Neuron (in vitro differentiated cells): ENCODE measurements around the gene PRELID3B.

ENCODE experiments used
- H2AFZ ChIP-seq: one replicate; pipeline ENCODE4 v1.6.1; 2013; ENCODE audit warnings: low read depth, mild to moderate bottlenecking, inconsistent platforms, low read length, moderate library complexity
- H3K27me3 ChIP-seq: one replicate; pipeline ENCODE4 v1.6.1; 2013; ENCODE audit warnings: low read length; ENCODE audit not compliant: insufficient read depth
- H3K36me3 ChIP-seq: one replicate; pipeline ENCODE4 v1.6.1; 2013; ENCODE audit warnings: low read length; ENCODE audit not compliant: insufficient read depth
- H3K4me1 ChIP-seq: one replicate; pipeline ENCODE4 v1.6.1; 2013; ENCODE audit warnings: low read length; ENCODE audit not compliant: insufficient read depth
- H3K4me3 ChIP-seq: 2 replicates; pipeline ENCODE4 v1.5.1; 2013; ENCODE audit warnings: mild to moderate bottlenecking, low read length, moderate library complexity
- H3K9me3 ChIP-seq: one replicate; pipeline ENCODE4 v1.6.1; 2013; ENCODE audit warnings: low read length

The PRELID3B gene

GRCh38 chr20:59030911-59031563, 11.5 kb downstream of the PRELID3B start:
- peaks cover 39% of the 10 kb centered on the region for H3K36me3 ChIP-seq
- no peaks in the 10 kb centered on the region for H3K9me3 ChIP-seq
- no peak overlapping the region for H2AFZ ChIP-seq
- H3K27me3 ChIP-seq: no peaks in the 10 kb centered on the region
- peak overlapping the region; percentile 71 for H3K4me3 ChIP-seq
- H3K4me1 ChIP-seq: peaks cover 59% of the 10 kb centered on the region

- peak overlapping the region; percentile 17 for H3K4me3 ChIP-seq
- no peaks in the 10 kb centered on the region for H3K9me3 ChIP-seq
- H2AFZ ChIP-seq: no peak overlapping the region
- peaks cover 77% of the 10 kb centered on the region for H3K4me1 ChIP-seq
- peaks cover 53% of the 10 kb centered on the region for H3K36me3 ChIP-seq
- no peaks in the 10 kb centered on the region for H3K27me3 ChIP-seq
These were observed 13.8 kb downstream of the PRELID3B start for GRCh38 chr20:59028812-59029211.

- Histone ChIP-seq H3K4me3 (no peak overlapping the region), H2AFZ (no peak overlapping the region), H3K27me3 (no peaks in the 10 kb centered on the region), H3K36me3 (peaks cover 62% of the 10 kb centered on the region), H3K4me1 (peaks cover 75% of the 10 kb centered on the region), H3K9me3 (no peaks in the 10 kb centered on the region)
These were observed 14.8 kb downstream of the PRELID3B start for GRCh38 chr20:59027741-59028320.

GRCh38 chr20:59026904-59027740, 15.5 kb downstream of the PRELID3B start:
- Histone ChIP-seq H3K36me3 (peaks cover 68% of the 10 kb centered on the region), H2AFZ (no peak overlapping the region), H3K27me3 (no peaks in the 10 kb centered on the region), H3K4me1 (peaks cover 74% of the 10 kb centered on the region), H3K9me3 (no peaks in the 10 kb centered on the region), H3K4me3 (no peak overlapping the region)

- no peak overlapping the region for H3K4me3 ChIP-seq
- no peaks in the 10 kb centered on the region for H3K9me3 ChIP-seq
- peaks cover 72% of the 10 kb centered on the region for H3K4me1 ChIP-seq
- no peak overlapping the region for H2AFZ ChIP-seq
- H3K36me3 ChIP-seq: peaks cover 67% of the 10 kb centered on the region
- no peaks in the 10 kb centered on the region for H3K27me3 ChIP-seq
These were observed 17.1 kb downstream of the PRELID3B start for GRCh38 chr20:59025511-59025910.

GRCh38 chr20:59025086-59025485, 17.5 kb downstream of the PRELID3B start:
- Histone ChIP-seq H3K4me1 (peaks cover 68% of the 10 kb centered on the region), H3K4me3 (no peak overlapping the region), H3K9me3 (no peaks in the 10 kb centered on the region), H3K36me3 (peaks cover 63% of the 10 kb centered on the region), H3K27me3 (no peaks in the 10 kb centered on the region), H2AFZ (no peak overlapping the region)

GRCh38 chr20:59024111-59024530, 18.5 kb downstream of the PRELID3B start:
- peaks cover 58% of the 10 kb centered on the region for H3K4me1 ChIP-seq
- no peaks in the 10 kb centered on the region for H3K9me3 ChIP-seq
- no peak overlapping the region for H2AFZ ChIP-seq
- peaks cover 53% of the 10 kb centered on the region for H3K36me3 ChIP-seq
- no peak overlapping the region for H3K4me3 ChIP-seq
- no peaks in the 10 kb centered on the region for H3K27me3 ChIP-seq

GRCh38 chr20:59023616-59024015, 19.0 kb downstream of the PRELID3B start:
- Histone ChIP-seq H3K4me1 (peaks cover 53% of the 10 kb centered on the region), H3K36me3 (peaks cover 50% of the 10 kb centered on the region), H2AFZ (no peak overlapping the region), H3K9me3 (no peaks in the 10 kb centered on the region), H3K4me3 (no peak overlapping the region), H3K27me3 (no peaks in the 10 kb centered on the region)

GRCh38 chr20:59022754-59023153, 19.8 kb downstream of the PRELID3B start:
- peaks cover 41% of the 10 kb centered on the region for H3K36me3 ChIP-seq
- no peak overlapping the region for H3K4me3 ChIP-seq
- no peak overlapping the region for H2AFZ ChIP-seq
- no peaks in the 10 kb centered on the region for H3K9me3 ChIP-seq
- H3K27me3 ChIP-seq: no peaks in the 10 kb centered on the region
- peaks cover 45% of the 10 kb centered on the region for H3K4me1 ChIP-seq

GRCh38 chr20:59020938-59021551, 21.5 kb downstream of the PRELID3B start:
- Histone ChIP-seq H3K27me3 (no peaks in the 10 kb centered on the region), H3K4me3 (no peak overlapping the region), H3K9me3 (no peaks in the 10 kb centered on the region), H2AFZ (no peak overlapping the region), H3K36me3 (peaks cover 36% of the 10 kb centered on the region), H3K4me1 (peaks cover 28% of the 10 kb centered on the region)

GRCh38 chr20:59019217-59019616, 23.4 kb downstream of the PRELID3B start, which contains the start of gene TUBB1:
Gene TUBB1 (plus strand): TSS chr20:59019429. CDS start chr20:59019523, 94 bp downstream.
- H3K27me3 ChIP-seq: no peaks in the 10 kb centered on the region
- no peaks in the 10 kb centered on the region for H3K9me3 ChIP-seq
- H2AFZ ChIP-seq: no peak within 1 kb of the TSS
- peaks cover 10% of the 10 kb centered on the region for H3K4me1 ChIP-seq
- peaks cover 19% of the 10 kb centered on the region for H3K36me3 ChIP-seq
- H3K4me3 ChIP-seq: no peak within 1 kb of the TSS

- H3K4me3 ChIP-seq: no peak overlapping the region
- peaks cover 10% of the 10 kb centered on the region for H3K4me1 ChIP-seq
- no peak overlapping the region for H2AFZ ChIP-seq
- no peaks in the 10 kb centered on the region for H3K9me3 ChIP-seq
- H3K27me3 ChIP-seq: no peaks in the 10 kb centered on the region
- H3K36me3 ChIP-seq: peaks cover 15% of the 10 kb centered on the region
These were observed 23.8 kb downstream of the PRELID3B start for GRCh38 chr20:59018817-59019216.
